Measurements from ENCODE around the gene TP53BP1.

TP53BP1 gene

DNA sequence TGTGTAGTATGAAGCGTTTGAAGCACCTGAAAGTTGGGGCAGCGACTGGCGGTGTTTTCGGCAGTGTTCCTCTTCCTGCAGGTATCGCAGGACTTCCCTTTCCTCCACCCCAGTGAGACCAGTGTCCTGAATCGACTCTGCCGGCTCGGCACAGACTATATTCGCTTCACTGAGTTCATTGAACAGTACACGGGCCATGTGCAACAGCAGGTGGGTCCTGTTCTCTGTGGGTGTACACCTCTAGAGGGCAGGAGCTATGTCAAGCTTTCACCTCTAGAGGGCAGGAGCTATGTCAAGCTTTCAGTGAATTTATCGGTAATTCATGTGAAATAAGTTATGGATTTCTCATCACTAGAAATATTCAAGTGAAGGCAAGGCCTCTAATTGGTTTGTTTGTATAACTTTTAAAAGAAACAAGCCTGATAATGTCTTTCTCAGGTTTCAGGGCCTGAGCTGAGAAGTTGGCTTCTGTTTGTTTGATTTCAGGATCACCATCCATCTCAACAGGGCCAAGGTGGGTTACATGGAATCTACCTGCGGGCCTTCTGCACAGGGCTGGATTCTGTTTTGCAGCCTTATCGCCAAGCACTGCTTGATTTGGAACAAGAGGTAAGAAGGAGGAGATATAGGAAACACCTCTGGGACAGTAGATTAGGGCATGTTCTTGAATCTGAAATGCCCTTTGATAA is 116.8 kb downstream of the TP53BP1 start:
- H3K4me2 ChIP-seq (ENCODE audit: low read depth, low read length, poor library complexity, severe bottlenecking): peak overlapping the region; percentile 27
- no peak overlapping the region for H3K9ac ChIP-seq (ENCODE audit: low read depth, low read length, poor library complexity, severe bottlenecking)
- no peak overlapping the region for H2AFZ ChIP-seq (ENCODE audit: low read length)
- no peaks in the 10 kb centered on the region for H3F3A ChIP-seq (ENCODE audit: low read depth)
- no peaks in the 10 kb centered on the region for H3K27me3 ChIP-seq (ENCODE audit: insufficient read depth, low read length, poor library complexity, severe bottlenecking)
- peaks cover 20% of the 10 kb centered on the region for H3K4me1 ChIP-seq (ENCODE audit: insufficient read depth, low read length, poor library complexity, severe bottlenecking)
- H4K20me1 ChIP-seq (ENCODE audit: insufficient read depth, low read length, poor library complexity, severe bottlenecking): peaks cover 28% of the 10 kb centered on the region
- H3K9me2 ChIP-seq (replicated peaks; ENCODE audit: low read depth, low read length): no peaks in the 10 kb centered on the region
- peak; percentile 98 for TF ChIP-seq CTCF (conservative IDR thresholded peaks at IDR 0.05; ENCODE audit: low read length)
- no peak for TF ChIP-seq EZH2phosphoT487 (IDR thresholded peaks at IDR 0.05; ENCODE audit: borderline replicate concordance)
- no peak overlapping the region for H3K4me3 ChIP-seq (ENCODE audit: low read length, poor library complexity, severe bottlenecking)
- no peaks in the 10 kb centered on the region for H3K9me3 ChIP-seq (ENCODE audit: insufficient read depth, low read depth, low read length)
- H3K79me2 ChIP-seq (ENCODE audit: insufficient read depth, low read length): peaks cover 40% of the 10 kb centered on the region
- peaks cover 39% of the 10 kb centered on the region for H3K36me3 ChIP-seq (ENCODE audit: insufficient read depth, low read length)

- H2AFZ ChIP-seq (ENCODE audit: low read length): peak within 1 kb of the TSS; percentile 98
- no peaks in the 10 kb centered on the region for H3K9me3 ChIP-seq (ENCODE audit: insufficient read depth, low read depth, low read length)
- H3K36me3 ChIP-seq (ENCODE audit: insufficient read depth, low read length): peaks cover under 1% of the 10 kb centered on the region; the same call in 1 of the 2 replicates
- TF ChIP-seq CTCF (conservative IDR thresholded peaks at IDR 0.05; ENCODE audit: low read length): peak; percentile 58
- no peak for TF ChIP-seq EZH2phosphoT487 (IDR thresholded peaks at IDR 0.05; ENCODE audit: borderline replicate concordance)
- peak within 1 kb of the TSS; percentile 98 for H3K4me3 ChIP-seq (ENCODE audit: low read length, poor library complexity, severe bottlenecking)
- H3F3A ChIP-seq (ENCODE audit: low read depth): no peaks in the 10 kb centered on the region
- peaks cover 50% of the 10 kb centered on the region for H3K4me1 ChIP-seq (ENCODE audit: insufficient read depth, low read length, poor library complexity, severe bottlenecking)
- peaks cover 34% of the 10 kb centered on the region for H4K20me1 ChIP-seq (ENCODE audit: insufficient read depth, low read length, poor library complexity, severe bottlenecking)
- H3K9me2 ChIP-seq (replicated peaks; ENCODE audit: low read depth, low read length): no peaks in the 10 kb centered on the region
- H3K4me2 ChIP-seq (ENCODE audit: low read depth, low read length, poor library complexity, severe bottlenecking): peak within 1 kb of the TSS; percentile 95
- H3K9ac ChIP-seq (ENCODE audit: low read depth, low read length, poor library complexity, severe bottlenecking): peak within 1 kb of the TSS; percentile 95
- H3K27me3 ChIP-seq (ENCODE audit: insufficient read depth, low read length, poor library complexity, severe bottlenecking): no peaks in the 10 kb centered on the region
- H3K79me2 ChIP-seq (ENCODE audit: insufficient read depth, low read length): peaks cover 77% of the 10 kb centered on the region
These were observed 121.7 kb downstream of the TP53BP1 start, which contains the start of the genes TUBGCP4 and ZSCAN29 for GRCh38 chr15:43370975-43371974. TSS of gene TUBGCP4 (plus strand) at chr15:43371101. CDS start at chr15:43371355, 254 bp downstream. TSS of gene ZSCAN29 (minus strand) at chr15:43371043. CDS start at chr15:43369913, 1,130 bp downstream.

DNA sequence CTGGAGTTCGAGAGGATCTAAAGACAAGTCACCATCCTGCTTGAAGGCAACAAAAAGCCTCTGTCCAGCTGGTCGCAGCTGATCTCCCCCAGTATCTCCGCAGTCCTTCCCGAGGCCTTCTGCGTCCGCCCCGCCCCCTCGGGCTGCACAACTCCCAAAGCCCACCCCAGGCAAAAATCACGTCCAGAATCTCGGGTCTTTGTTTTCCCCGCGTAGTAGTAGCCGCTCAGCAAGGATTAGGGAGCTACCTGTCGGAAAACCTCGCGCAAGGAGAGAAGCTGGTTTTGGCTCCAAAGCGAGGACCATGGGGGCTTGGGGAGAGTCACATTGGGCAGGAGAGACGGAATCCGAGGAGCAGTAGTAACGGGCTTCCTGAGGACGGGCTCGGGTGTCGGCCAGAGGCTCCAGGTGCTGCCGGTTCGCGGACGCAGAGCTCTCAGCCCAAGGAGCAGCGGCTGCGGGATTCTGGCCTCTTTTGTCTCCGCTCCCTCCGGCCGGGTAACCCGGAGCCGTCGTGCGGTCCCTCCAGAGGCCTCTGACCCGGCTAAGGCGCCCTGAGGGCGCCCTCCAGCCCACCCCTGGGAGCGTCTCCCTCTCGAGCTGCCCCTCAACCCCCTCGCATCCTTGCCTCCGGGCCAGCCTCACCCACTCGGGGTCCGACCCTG is 122.5 kb downstream of the TP53BP1 start:
- H3K79me2 ChIP-seq (ENCODE audit: insufficient read depth, low read length): peaks cover 78% of the 10 kb centered on the region
- H3K27me3 ChIP-seq (ENCODE audit: insufficient read depth, low read length, poor library complexity, severe bottlenecking): no peaks in the 10 kb centered on the region
- H4K20me1 ChIP-seq (ENCODE audit: insufficient read depth, low read length, poor library complexity, severe bottlenecking): peaks cover 27% of the 10 kb centered on the region
- peak overlapping the region; percentile 95 for H3K4me2 ChIP-seq (ENCODE audit: low read depth, low read length, poor library complexity, severe bottlenecking)
- peak overlapping the region; percentile 98 for H3K4me3 ChIP-seq (ENCODE audit: low read length, poor library complexity, severe bottlenecking)
- no peaks in the 10 kb centered on the region for H3F3A ChIP-seq (ENCODE audit: low read depth)
- peak overlapping the region; percentile 98 for H2AFZ ChIP-seq (ENCODE audit: low read length)
- H3K9me2 ChIP-seq (replicated peaks; ENCODE audit: low read depth, low read length): no peaks in the 10 kb centered on the region
- H3K36me3 ChIP-seq (ENCODE audit: insufficient read depth, low read length): no peaks in the 10 kb centered on the region
- TF ChIP-seq CTCF (conservative IDR thresholded peaks at IDR 0.05; ENCODE audit: low read length): no peak
- TF ChIP-seq EZH2phosphoT487 (IDR thresholded peaks at IDR 0.05; ENCODE audit: borderline replicate concordance): no peak
- H3K4me1 ChIP-seq (ENCODE audit: insufficient read depth, low read length, poor library complexity, severe bottlenecking): peaks cover 50% of the 10 kb centered on the region
- peak overlapping the region; percentile 95 for H3K9ac ChIP-seq (ENCODE audit: low read depth, low read length, poor library complexity, severe bottlenecking)
- no peaks in the 10 kb centered on the region for H3K9me3 ChIP-seq (ENCODE audit: insufficient read depth, low read depth, low read length)
